ENCODE results near the gene RNF34.
"Not testable (repeated sequence)": the region's sequence is repeated elsewhere in the genome, so short reads cannot be mapped to it uniquely, and the experiment has no call there.

RNF34 gene, protein sequence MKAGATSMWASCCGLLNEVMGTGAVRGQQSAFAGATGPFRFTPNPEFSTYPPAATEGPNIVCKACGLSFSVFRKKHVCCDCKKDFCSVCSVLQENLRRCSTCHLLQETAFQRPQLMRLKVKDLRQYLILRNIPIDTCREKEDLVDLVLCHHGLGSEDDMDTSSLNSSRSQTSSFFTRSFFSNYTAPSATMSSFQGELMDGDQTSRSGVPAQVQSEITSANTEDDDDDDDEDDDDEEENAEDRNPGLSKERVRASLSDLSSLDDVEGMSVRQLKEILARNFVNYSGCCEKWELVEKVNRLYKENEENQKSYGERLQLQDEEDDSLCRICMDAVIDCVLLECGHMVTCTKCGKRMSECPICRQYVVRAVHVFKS

DNA sequence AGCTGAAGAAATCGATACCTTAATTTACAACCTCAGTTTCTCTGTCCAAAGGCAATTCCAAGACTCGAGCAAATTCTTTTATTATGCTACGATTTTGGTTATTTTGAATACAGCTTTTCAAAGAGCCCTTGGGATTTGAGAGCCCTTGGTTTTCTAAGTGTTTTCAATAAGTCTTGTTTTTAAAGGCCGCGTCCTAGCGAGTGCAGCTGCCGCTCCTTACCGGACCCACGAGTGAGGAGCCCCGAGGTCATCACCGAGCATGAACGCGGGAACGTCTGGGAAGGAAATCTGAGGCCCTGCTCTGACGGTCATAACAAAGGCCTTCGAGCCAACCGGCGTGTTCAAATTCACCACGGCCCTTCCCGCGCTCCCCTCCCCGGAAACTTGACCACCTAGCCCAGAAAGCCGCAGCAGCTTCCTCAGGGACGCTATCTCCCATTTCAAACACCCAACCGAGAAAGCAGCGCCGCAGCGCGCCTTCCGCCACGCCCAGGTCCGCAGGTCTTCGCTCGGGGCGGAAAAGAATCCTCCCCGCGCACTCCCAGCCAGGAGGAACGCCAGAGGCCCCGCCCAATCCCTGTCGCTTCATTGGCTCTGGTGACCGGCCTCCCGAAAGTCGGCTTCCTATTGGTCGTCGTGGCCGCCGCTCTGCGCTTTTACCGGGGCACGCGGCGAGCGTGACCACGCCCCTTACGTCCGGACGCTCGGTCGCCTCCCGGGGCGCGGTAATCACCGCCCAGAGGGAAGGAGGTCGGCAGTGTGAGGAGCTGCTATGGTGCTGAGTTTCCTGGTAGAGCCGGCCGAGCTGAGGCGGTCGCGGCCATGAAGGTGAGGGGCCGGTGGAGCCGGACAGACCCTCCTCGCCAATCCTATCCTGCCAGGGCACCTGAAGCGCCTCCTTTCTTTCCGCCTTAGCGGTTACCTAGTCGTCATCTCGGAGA, at the start of gene RNF34:
Gene RNF34, plus strand, starts transcription at position 728 of the 941 bp plus-strand sequence. Its CDS starts 95 bp downstream, at position 823.
- peak; percentile 98 for DNase-seq

DNA sequence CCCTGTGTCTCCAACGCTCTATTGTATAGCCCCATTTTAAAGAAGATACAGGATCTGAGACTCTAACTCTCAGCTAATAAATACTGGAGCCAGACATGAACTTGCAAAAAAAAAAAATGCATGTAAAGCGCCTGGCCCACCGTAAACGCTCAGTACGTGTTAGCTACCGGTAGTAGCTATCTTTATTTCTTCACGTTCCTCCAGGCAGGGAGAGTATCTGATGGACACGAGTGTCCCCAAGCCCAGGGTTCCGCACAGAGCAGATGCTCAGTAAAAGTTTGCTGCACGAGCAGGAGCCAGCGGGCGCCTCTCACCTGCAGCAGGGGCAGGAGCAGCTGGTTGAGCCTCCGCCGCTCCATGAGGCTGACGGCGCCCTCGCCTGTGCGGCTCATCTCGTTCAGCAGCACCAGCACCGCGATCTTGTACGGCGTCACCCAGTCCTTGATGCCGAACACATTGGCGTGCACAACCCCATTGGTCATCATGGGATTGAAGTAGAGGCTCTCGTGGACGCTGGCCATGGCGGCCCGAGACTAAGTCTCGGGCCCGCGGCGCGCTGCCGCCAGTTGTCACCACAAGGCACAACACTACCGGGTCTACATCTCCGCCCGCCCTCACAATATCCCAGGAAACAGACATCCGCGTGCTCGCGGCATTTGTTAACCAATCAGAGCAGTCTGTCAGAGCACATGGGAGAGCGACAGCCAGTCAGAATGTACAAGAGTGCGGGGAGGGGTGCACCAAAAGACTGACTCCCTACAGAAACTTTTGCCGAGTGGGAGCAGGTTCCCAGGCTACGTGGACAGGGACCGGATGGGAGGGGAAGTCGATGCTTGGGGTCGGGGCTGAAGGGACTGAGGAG, 47.9 kb upstream of the RNF34 start, which contains the start of gene ANAPC5:
Gene ANAPC5, minus strand, starts transcription at position 592 of the 862 bp plus-strand sequence. Its CDS starts 71 bp downstream, at position 521.
- peak; percentile 96 to 99 for DNase-seq

DNA sequence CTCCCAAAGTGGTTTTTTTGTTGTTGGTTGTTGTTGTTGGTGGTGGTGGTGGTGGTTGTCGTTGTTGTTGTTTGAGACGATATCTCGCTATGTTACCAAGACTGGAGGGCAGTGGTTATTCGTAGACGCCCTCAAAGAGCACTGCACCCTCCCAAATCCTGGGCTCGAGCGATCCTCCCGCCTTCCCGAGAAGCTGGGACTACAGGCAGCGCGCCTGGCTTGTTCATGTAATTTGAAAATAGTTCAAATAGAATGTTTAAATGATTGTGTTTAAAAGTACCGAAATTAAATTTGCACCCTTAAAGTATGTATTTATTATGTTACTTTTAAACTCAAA, 47.3 kb upstream of the RNF34 start:
- peak in 1 of 2 experiments; percentile 81 for DNase-seq

DNA sequence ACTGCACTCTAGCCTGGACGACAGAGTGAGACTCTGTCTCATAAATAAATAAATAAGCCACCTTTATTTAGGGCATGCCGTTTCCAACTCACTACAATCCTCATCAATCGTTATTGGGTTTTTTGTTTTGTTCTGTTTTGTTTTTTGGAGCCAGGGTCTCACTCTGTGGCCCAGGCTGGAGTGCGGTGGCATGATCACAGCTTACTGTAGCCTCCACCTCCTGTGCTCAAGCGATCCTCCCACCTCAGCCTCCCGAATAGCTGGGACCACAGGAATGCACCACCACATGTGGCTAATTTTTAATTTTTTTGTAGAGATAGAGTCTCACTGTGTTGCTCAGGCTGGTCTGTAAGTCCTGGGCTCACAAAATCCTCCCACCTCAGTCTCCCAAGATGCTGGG, 44.1 kb upstream of the RNF34 start:
- no peak for DNase-seq

DNA sequence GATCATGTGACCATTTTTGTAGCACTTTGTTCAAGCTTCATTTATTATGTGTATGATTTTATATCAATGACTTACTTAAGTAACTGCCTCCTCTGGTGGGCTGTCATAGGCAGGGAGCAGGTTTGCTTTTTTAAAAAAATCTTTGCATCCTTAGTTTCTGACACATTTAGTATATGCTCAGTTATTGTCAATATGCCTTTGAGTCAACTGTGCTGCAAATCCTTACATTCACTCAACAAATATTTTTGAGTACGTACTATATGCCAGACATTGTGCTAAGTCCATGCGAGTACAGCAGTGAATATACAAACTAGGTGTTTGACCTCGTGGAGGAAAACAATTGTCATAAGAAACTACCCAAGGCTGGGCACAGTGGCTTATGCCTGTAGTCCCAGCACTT, 43.3 kb upstream of the RNF34 start:
- DNase-seq, result no peak

DNA sequence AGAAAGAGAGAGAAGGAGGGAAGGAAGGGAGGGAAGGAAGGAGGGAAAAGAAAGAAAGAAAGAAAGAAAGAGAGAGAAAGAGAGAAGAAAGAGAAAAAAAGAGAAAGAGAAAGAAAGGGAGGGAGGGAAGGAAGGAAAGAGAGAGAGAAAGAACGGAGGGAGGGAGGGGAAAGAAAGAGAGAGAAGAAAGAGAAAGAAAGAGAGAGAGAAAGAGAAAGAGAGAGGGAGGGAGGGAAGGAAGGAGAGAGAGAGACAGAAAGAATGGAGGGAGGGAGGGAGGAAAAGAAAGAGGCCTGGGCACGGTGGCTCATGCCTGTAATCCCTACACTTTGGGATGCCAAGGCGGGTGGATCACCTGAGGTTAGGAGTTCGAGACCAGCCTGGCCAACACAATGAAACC, 42.6 kb upstream of the RNF34 start:
- DNase-seq, result no peak

DNA sequence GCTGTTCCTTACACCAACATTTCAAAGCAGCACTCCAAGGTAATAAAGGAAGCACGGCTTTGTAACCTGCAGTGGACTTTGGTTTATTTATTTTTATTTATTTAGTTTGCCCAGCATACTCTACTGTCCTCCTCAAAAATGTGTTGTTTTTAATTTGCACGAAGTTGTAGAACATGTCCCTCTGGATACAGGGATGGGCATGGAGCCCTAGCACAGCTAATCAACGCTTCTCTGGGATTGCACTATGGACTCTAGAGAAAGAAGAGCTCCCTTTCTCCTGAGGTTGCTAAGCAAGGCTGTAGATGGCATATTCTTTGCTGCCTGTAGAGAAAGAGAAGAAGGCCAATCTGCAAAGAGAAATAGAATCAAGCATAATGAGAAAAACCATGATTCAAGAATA, 41.8 kb upstream of the RNF34 start:
- DNase-seq, result no peak

DNA sequence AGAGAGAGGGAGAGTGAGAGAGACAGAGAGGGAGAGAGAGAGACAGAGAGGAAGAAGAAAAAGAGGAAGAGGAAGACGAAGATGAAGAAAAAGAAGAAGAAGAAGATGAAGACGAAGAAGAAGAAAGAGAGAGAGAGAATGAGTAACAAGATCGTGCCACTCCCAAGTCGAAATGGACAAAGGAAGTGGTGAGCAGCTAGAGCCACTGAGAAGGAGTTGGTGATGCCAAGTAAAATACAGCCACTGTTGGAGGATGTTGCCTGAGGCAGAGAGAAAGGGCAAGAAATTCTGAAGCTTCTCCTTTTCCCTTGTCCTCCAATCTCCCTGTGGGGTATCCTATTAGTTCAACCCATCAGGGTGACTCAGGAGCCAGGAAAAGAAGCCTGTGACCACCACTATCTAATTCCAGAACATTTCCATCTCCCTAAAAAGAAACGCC, 35.2 kb upstream of the RNF34 start:
- peak; percentile 37 to 38 for DNase-seq

DNA sequence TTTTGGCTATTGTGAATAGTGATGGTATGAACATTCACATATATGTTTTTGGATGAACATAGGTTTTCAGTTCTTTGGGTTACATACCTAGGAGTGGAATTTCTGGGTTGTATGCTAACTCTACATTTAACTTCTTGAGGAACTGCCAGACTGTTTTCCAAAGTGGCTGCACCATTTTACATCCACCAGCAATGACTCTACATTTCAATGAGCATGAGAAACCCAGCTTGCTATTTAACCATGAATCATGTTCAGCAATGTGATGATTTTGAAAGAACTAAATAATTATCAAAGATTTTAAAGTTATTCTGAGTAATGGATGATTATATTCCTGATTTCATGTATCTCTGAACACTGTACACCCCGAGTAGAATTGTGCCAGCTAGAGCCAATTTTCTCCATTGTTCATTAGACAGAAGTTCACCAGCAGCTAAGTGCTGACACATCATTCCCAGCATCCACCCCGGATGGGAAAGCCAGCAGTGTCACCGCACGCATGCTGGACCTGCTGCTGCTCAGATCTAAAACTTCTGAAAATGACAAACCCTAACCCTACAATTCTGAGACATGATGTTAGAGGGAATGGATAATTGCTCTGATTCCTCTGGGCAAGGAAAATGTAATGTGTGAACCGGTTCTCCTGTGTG, 34.4 kb upstream of the RNF34 start:
- DNase-seq, result no peak

DNA sequence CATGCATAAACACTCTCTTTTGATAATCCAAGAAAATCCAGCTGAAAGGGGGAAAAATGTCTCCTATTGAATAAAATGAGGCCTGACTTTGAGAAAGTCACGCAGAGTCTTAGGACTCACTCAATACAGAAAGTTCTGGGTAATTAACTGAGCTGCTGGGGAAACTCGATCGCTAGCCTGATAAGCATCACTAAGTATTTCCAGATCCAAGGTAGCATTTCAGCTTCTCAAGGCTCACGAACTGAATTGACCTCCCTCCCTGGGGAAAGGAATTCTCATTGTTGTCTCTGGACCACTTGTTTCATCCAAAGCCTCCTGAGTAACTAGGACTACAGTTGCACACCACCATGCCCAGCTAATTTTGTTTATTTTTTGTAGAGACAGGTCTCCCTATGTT, 33.9 kb upstream of the RNF34 start:
- no peak for DNase-seq

DNA sequence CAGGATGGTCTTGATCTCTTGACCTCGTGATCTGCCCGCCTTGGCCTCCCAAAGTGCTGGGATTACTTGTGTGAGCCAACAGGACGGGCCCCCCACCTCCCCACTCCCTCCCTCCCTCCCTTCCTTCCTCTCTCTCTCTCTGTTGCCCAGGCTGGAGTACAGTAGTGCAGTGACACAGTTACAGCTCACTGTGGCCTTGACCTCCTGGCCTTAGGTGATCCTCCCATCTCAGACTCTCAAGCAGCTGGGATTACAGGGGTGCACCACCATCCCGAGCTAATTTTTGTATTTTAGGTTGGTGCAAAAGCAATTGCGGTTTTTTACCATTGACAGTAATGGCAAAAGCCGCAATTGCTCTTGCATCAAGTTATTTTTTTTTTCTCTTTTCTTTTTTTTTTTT, 28.5 kb upstream of the RNF34 start:
- DNase-seq, result no peak

DNA sequence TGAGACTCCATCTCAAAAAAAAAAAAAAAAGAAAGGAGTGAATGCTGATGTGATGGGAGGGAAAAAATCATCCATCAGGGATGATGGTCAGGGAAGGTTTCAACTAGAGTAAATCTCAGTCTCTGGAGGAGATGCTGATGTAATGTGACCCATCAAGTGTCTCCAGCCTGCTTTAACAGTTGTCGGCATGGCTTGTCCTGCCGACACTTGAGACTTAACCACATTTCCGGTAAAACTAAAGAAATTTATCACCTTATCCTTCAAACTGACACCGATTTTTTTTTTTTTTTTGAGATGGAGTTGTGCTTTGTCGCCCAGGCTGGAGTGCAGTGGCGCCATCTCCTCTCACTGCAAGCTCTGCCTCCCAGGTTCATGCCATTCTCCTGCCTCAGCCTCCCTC, 26.2 kb upstream of the RNF34 start:
- no peak for DNase-seq

DNA sequence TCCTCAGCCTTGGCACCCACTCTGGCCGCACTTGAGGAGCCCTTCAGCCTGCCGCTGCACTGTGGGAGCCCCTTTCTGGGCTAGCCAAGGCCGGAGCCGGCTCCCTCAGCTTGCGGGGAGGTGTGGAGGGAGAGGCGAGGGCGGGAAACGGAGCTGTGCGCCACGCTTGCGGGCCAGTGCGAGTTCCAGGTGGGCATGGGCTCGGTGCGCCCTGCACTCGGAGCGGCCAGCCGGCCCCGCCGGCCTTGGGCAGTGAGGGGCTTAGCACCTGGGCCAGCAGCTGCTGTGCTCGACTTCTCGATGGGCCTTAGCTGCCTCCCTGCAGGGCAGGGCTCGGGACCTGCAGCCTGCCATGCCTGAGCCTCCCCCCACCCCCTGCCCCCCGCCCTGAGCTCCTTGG, 25.6 kb upstream of the RNF34 start:
- not testable (repeated sequence) for DNase-seq

DNA sequence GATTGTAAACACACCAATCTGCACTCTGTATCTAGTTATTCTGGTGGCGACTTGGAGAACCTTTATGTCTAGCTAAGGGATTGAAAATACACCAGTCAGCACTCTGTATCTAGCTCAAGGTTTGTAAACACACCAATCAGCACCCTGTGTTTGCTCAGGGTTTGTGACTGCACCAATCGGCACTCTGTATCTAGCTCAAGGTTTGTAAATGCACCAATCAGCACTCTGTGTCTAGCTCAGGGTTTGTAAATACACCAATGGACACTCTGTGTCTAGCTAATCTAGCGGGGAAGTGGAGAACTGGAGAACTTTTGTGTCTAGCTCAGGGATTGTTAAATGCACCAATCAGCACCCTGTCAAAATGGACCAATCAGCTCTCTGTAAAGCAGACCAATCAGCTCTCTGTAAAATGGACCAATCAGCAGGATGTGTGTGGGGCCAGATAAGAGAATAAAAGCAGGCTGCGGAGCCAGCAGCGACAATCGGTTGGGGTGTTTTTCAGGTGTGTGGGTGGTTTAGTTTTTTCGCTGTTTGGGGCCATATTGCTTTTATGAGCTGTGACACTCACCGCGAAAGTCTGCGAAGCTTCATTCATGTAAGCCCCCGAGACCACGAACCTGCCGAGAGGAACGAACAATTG, 24.9 kb upstream of the RNF34 start:
- DNase-seq, result not testable (repeated sequence)

DNA sequence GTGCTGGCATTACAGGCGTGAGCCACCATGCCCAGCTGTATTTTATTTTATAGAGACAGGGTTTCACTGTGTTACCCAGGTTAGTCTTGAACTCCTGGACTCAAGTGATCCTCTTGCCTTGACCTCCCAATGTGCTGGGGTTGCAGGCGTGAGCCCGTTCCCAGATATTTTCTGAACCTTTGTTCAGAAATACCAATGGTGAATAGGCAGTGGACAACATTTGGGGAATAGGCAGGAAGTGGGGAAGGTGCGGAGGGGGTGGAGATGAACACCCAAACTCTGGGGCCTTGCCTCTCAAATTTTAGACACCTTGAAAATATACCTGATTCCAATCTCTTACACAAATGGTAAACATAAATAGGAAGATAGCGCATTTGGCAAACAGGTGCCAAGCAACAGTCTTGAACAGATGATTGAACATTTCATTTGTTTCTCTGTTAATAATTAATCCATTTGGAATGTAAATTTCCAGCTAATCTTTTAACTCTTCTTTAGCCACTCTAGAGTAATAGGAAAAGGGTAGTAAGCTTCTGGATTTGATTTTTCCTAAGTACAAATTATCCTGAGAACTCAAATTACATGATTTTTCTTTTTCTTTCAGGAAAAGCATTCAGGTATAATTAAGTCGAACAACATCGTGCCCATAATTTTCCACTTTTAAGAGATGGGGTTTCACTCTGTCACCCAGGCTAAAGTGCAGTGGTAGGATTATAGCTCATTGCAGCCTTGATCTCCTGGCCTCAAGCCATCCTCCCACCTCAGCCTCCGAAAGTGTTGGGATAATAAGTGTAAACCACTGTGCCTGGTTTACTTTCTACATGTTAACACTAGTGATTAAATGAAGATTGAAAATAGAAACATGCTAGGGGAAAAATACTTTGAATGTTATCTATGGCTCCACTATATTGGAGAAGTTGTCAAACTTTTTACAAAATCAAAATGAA, 22.9 kb upstream of the RNF34 start:
- DNase-seq, result no peak

DNA sequence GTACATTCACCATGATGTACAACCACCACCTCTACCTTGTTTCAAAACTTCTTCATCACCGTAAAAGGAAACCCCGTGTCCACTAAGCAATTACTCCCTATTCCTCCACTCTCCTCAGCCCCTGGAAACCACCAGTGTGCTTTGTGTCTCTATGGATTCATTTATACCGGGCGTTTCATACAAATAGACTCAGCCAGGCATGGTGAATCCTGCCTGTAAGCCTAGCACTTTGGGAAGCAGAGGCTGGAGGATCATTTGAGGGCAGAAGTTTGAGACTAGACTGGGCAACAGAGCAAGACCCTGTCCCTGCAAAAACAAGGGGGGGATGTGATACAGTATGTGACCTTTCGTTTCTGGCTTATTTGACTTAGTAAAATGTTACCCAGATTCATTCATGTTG, 21.2 kb upstream of the RNF34 start:
- DNase-seq, result no peak

DNA sequence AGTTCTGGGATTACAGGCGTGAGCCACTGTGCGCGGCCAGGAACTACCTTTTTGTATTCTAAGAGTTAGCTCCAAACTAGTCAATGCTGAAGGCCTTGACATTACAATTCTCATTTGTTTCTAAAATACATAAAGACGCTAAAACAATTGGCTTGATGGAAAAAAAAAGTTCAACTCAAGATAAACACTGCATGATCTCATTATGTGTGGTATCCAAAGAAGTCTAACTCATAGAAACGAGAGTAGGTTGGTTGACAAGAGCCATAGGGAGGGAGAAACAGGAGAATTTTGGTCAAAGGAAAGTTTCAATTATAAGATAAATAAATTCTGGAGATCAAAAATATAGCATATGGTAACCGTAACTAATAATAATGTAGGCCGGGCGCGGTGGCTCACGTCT, 20.0 kb upstream of the RNF34 start:
- no peak for DNase-seq

DNA sequence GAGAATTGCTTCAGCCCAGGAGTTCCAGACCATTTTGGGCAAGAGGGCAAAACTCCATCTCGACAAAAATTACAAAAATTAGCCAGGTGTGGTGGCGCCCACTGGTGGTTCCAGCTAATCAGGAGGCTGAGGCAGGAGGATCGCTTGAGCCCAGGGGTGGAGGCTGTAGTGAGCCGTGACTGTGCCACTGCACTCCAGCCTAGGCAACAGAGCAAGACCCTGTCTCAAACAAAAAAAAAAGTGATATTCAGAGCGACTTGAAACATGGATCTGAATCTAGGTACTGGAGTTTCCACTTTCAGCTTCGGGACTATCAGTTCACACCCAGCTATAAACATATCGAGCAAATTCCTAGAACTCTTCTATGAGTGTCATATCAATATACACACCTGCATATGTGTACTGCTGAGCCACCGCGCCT, 16.3 kb upstream of the RNF34 start:
- DNase-seq, result no peak

DNA sequence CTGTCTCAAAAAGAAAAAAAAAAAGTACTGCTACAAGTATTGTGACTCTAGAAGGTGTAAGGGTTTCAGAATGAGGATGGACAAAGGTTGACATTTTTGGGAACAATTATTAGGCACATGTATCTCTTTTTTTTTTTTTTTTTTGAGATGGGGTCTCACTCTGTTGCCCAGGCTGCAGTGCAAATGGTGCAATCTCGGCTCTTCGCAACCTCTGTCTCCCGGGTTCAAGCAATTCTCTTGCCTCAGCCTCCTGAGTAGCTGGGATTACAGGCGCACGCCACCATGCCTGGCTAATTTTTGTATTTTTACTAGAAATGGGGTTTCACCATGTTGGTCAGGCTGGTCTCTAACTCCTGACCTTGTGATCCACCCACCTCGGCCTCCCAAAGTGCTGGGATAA, 15.0 kb upstream of the RNF34 start:
- not testable (repeated sequence) for DNase-seq

DNA sequence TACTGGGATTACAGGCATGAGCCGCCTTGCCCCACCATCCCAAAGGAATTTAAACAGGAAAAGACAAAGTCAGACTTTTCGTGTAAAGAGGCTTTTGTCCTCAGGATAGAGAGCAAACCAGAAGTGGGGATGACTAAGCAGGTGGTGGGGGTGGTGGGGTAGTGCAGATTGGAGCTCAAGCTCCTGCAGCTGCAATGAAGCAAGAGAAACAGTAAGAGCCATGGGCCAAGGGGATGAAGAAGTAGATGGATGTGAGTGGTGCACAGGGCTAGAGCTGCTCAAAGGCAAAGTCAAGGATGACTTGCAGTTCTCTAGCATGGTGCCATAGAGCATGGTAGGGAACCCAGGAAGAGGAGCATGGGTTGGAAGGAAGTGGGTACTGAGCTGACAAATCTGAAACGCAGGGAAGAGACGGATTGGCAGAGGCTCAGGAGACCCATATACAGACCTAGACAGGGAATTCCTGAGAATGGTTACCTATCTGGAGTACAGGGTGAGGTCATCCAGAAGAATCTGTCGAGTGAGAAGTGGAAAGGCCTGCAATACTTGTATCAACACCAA, 11.4 kb upstream of the RNF34 start:
- peak; percentile 84 to 85 for DNase-seq

Data from AML-193 (cell line).